Lung (tissue), 12 donors: ENCODE measurements around the gene SPSB2. TPM values are rescaled to one million over a fixed set of nuclear protein-coding genes. Genes with fewer than 3 reads are reported as not detected.

ENCODE experiments used
- ATAC-seq: fragments of 200-7000 bp; cut with Tn5 transposase; one replicate; pipeline ENCODE4 v1.9.1; 2020; ENCODE audit warnings: moderate number of reproducible peaks; ENCODE audit not compliant: insufficient read depth, low FRiP score
- DNase-seq, 3 donors: peaks; one replicate each; pipeline ENCODE4 v3.0.0-alpha.2; 2013 to 2017
- H3K27ac ChIP-seq, 2 donors: one replicate each; pipeline ENCODE4 v1.5.1; 2013; ENCODE audit warnings: mild to moderate bottlenecking in 2 of 2, moderate library complexity in 2 of 2, control low read depth in 1 of 2, inconsistent platforms in 1 of 2, low read depth in 1 of 2, low read length in 1 of 2
- H3K27me3 ChIP-seq, 3 donors: one replicate each; pipeline ENCODE4 v1.5.1; 2013; ENCODE audit warnings: low read length in 2 of 3; ENCODE audit not compliant: control insufficient read depth in 3 of 3, insufficient read depth in 3 of 3
- H3K36me3 ChIP-seq, 4 donors: one replicate each; pipeline ENCODE4 v1.5.1; 2013; ENCODE audit warnings: low read length in 4 of 4, mild to moderate bottlenecking in 1 of 4, moderate library complexity in 1 of 4; ENCODE audit not compliant: control insufficient read depth in 4 of 4, insufficient read depth in 4 of 4
- H3K4me1 ChIP-seq, 5 donors: one replicate each; pipeline ENCODE4 v1.5.1; 2013; ENCODE audit warnings: low read length in 5 of 5, mild to moderate bottlenecking in 2 of 5, moderate library complexity in 1 of 5; ENCODE audit not compliant: control insufficient read depth in 5 of 5, insufficient read depth in 5 of 5
- H3K4me3 ChIP-seq: one replicate; pipeline ENCODE4 v1.5.1; 2013; ENCODE audit warnings: mild to moderate bottlenecking, control low read depth, moderate library complexity
- H3K9ac ChIP-seq, 2 donors: one replicate each; pipeline ENCODE4 v1.5.1; 2013; ENCODE audit warnings: low read length in 2 of 2, control low read depth in 1 of 2; ENCODE audit not compliant: insufficient read depth in 1 of 2
- H3K9me3 ChIP-seq, 4 donors: one replicate each; pipeline ENCODE4 v1.5.1; 2013; ENCODE audit warnings: low read length in 3 of 4, mild to moderate bottlenecking in 1 of 4, moderate library complexity in 1 of 4; ENCODE audit not compliant: control insufficient read depth in 4 of 4, insufficient read depth in 3 of 4
- WGBS, 2 donors: extraction: QIAGEN DNeasy Blood & Tissue Kit; methylation state at CpG; one replicate each; pipeline ENCODE4 v1.1.7; 2013; 5-methylcytosine and 5-hydroxymethylcytosine counted together
- polyA plus RNA-seq, 2 donors: library from polyadenylated mRNA; stranded (reverse); fragments of 200-250 nt; gene quantifications; one replicate each; pipeline ENCODE4 v1.2.1, GENCODE V29; 2013
- total RNA-seq, 2 donors: library from RNA; depleted of rRNA in 1 of 2; stranded (reverse); fragments of >200 nt in 1 of 2; gene quantifications; one replicate each; pipeline ENCODE4 v1.2.1, GENCODE V29; 2014 to 2021
- TF ChIP-seq, protein P1 (sequence below): IDR thresholded peaks from 2 replicates; pipeline ENCODE4 v1.5.1; 2012; ENCODE audit warnings: mild to moderate bottlenecking; ENCODE audit errors: control extremely low read depth, extremely low read depth
- donor health status: control.
- donor health status: control.
- donor health status: Bipolar disorder and iron deficiency.
- donor health status: healthy.
- donor health status: DM: yes; HTN: yes; CAD: no.

Gene SPSB2
- total and polyA plus RNA-seq, 4 donors, result 21.0 to 39.8 (median 31.4) TPM

DNA sequence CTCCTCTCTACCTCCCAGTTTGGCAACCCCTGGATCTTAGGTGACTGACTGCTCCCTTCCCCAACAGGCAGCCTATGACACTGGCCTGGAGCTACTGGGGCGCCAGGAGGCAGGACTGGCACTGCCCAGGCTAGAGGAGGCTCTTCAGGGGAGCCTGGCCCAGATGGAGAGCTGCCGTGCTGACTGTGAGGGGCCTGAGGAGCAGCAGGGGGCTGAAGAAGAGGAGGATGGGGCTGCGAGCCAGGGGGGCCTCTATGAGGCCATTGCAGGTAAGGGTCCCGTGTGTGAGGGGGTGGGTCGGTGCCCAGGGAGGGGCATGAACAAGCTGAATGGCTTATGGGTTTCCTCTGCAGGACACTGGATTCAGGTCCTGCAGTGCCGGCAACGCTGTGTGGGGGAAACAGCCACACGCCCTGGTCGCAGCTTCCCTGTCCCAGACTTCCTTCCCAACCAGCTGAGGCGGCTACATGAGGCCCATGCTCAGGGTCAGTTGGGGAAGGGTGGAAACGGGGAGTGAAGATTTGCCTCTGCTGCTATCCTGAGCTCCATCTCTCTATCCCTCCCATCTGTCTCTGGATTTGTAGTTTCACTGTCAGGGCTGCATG lies 42.7 kb downstream of the SPSB2 start:
- DNase-seq (no peak), ATAC-seq (no peak)
- no peak overlapping the region for H3K4me3 ChIP-seq
- peaks cover 0 to 26% (median 2%) of the 10 kb centered on the region in 5 donors for H3K4me1 ChIP-seq
- H3K9ac ChIP-seq, result no peak overlapping the region
- H3K27ac ChIP-seq, result no peak overlapping the region
- WGBS, 2 donors, result 69 to 85% methylated on average over 11 of the region's 11 CpGs
- TF ChIP-seq, protein P1, sequence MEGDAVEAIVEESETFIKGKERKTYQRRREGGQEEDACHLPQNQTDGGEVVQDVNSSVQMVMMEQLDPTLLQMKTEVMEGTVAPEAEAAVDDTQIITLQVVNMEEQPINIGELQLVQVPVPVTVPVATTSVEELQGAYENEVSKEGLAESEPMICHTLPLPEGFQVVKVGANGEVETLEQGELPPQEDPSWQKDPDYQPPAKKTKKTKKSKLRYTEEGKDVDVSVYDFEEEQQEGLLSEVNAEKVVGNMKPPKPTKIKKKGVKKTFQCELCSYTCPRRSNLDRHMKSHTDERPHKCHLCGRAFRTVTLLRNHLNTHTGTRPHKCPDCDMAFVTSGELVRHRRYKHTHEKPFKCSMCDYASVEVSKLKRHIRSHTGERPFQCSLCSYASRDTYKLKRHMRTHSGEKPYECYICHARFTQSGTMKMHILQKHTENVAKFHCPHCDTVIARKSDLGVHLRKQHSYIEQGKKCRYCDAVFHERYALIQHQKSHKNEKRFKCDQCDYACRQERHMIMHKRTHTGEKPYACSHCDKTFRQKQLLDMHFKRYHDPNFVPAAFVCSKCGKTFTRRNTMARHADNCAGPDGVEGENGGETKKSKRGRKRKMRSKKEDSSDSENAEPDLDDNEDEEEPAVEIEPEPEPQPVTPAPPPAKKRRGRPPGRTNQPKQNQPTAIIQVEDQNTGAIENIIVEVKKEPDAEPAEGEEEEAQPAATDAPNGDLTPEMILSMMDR, result no peak
- H3K27me3 ChIP-seq, result no peaks in the 10 kb centered on the region
- H3K9me3 ChIP-seq, result no peaks in the 10 kb centered on the region
- peaks cover 0 to 12% (median 6%) of the 10 kb centered on the region in 4 donors for H3K36me3 ChIP-seq

DNA sequence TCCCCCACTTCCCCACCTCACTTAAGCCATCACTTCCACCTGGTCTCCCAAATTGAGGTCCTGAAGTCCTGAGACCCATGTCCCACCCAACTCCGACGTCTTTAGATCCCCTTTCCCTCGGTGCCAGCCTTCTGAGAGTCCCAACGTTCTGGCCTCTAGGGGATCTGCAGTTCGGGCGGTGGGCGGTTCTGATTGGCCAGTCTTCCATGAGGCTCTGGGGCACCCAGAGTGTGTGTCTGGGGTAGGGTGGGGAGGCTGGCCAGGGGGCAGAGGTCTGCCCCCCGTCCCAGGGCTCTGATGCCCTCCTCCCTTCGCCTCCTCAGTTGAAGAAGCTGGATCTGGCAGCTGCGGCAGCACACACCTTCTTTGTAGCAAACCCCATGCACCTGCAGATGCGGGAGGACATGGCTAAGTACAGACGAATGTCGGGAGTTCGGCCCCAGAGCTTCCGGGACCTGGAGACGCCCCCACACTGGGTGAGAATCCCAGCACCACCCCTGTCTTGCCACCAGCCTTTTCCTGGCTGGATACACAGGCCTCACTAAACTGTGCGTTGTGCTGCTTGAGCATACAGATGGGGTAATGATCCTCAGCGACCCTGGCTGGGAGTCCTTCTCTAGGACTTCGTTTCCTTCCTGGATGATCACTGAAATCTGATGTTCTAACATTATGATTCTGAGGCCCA lies 43.4 kb downstream of the SPSB2 start:
- H3K9ac ChIP-seq, result peak overlapping the region; percentile 49 to 55
- TF ChIP-seq, protein P1, result no peak
- 60 to 61% methylated on average over 19 of the region's 19 CpGs for WGBS, 2 donors

DNA sequence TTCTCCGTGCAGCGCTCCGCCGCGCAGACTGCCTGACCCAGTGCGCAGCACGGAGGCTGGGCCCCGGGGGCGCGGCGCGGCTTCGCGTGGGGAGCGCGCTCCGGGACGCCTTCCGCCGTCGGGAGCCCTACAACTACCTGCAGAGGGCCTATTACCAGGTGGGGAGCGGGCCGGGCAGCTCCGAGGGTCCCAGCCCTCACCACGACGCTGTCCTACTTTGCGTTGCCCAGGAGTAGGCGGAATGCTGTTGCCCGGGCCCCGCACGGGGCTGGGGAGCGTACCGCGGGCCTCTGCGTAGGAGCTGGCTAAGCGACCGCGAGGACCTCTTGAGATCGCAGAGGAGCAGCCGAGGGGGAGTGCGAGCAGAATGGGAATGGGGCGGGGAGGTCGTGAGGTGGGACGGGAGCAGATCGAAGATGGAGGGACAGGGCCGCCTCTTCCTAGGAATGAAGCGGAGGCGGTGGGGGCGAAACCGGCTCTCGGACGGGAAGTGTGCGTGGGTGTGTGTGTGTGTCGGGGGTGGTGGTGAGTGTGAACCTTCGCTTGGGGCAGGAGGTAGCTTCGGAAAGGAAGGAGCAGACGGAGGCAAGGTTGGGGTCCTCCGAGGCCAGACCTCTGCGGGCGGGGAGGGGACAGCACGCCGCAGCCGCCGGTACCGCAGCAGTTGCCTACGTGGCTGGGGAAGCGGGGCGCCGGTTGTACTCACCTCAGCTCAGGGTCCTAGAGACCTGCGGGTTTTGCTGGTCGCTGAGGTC lies 44.1 kb downstream of the SPSB2 start:
- Histone ChIP-seq H3K9ac (peak overlapping the region; percentile 49 to 55), H3K27me3 (peaks cover 0 to 5% (median 0%) of the 10 kb centered on the region in 3 donors), H3K27ac (peak overlapping the region; percentile 62 to 77), H3K4me3 (peak overlapping the region; percentile 60), H3K4me1 (peaks cover 0 to 29% (median 5%) of the 10 kb centered on the region in 5 donors), H3K9me3 (no peaks in the 10 kb centered on the region), H3K36me3 (peaks cover 0 to 8% (median 5%) of the 10 kb centered on the region in 4 donors)
- no peak for ATAC-seq
- 0 to 1% methylated on average over 59 to 71 of the region's 71 CpGs for WGBS, 2 donors
- TF ChIP-seq, protein P1, result no peak
- DNase-seq, result peak; percentile 40 to 69 (median 61)

More for the DNA sequence above, 43.4 kb downstream of the SPSB2 start:
- Histone ChIP-seq H3K4me3 (no peak overlapping the region), H3K27me3 (peaks cover 0 to 3% (median 0%) of the 10 kb centered on the region in 3 donors), H3K4me1 (peaks cover 0 to 29% (median 5%) of the 10 kb centered on the region in 5 donors), H3K9me3 (no peaks in the 10 kb centered on the region), H3K27ac (peak overlapping the region; percentile 62 to 77), H3K36me3 (peaks cover 0 to 12% (median 6%) of the 10 kb centered on the region in 4 donors)
- no peak for ATAC-seq
- peak in 1 of 3 donors; percentile 60 for DNase-seq
